ENCODE results near the gene NPR1.
A peak's percentile ranks its signal among the peaks of the same experiment; 100 is the strongest.
"Not testable (repeated sequence)": the region's sequence is repeated elsewhere in the genome, so short reads cannot be mapped to it uniquely, and the experiment has no call there.

Gene NPR1

DNA sequence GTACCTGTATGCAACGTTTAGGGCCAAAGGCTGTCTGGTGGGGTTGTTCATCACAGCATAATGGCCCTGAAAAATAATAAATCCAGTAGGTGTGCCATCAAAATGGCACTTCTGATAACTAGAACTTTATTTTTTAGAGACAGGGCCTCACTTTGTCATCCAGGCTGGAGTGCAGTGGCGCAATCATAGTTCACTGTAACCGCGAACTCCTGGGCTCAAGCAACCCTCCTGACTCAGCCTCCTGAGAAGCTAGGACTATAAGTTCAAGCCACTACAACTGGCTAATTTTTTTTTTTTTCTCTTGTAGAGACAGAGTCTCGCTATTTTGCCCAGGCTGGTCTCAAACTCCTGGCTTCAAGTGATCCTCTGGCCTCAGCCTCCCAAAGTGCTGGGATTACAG, 15.3 kb upstream of the NPR1 start:
- TF ChIP-seq ZNF654 (tag by site-specific recombination; IDR thresholded peaks at IDR 0.05; ENCODE audit: low read depth) (no peak), ZNF664 (tag by site-specific recombination; IDR thresholded peaks at IDR 0.05) (no peak), ZNF76 (tag by site-specific recombination; IDR thresholded peaks at IDR 0.05; ENCODE audit: borderline replicate concordance, low read depth) (no peak), ZNF558 (tag by site-specific recombination; IDR thresholded peaks at IDR 0.05) (no peak)
- TF ChIP-seq, protein P1, sequence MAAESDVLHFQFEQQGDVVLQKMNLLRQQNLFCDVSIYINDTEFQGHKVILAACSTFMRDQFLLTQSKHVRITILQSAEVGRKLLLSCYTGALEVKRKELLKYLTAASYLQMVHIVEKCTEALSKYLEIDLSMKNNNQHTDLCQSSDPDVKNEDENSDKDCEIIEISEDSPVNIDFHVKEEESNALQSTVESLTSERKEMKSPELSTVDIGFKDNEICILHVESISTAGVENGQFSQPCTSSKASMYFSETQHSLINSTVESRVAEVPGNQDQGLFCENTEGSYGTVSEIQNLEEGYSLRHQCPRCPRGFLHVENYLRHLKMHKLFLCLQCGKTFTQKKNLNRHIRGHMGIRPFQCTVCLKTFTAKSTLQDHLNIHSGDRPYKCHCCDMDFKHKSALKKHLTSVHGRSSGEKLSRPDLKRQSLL (tag by site-specific recombination; IDR thresholded peaks at IDR 0.05) = peak; percentile 20; the same call in 1 of the 2 replicates

DNA sequence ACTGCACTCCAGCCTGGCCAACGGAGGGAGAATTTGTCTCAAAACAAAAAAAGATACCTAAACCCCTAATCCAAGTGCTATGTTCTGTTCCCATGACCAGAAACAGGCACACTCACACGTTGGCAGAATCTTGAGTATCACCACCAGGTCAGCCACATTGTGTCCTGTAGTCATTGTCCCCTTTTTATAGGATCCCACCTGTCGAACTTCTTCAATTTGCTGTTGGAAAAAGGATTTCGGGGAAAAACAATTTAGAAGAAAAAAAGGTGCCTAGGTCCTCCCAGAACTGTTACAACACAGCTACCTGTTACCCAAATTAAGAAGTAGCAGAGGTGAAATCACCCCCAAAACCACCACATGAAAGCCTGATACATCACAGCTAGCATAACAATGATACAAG, 11.0 kb upstream of the NPR1 start:
- Histone ChIP-seq H3K4me1 (ENCODE audit: control insufficient read depth, insufficient read depth, low read length) (no peaks in the 10 kb centered on the region), H3K27ac (ENCODE audit: extremely low read depth, low read depth, low read length) (no peak overlapping the region), H3K9me3 (ENCODE audit: control insufficient read depth, insufficient read depth, low read depth, low read length) (no peaks in the 10 kb centered on the region), H3K4me3 (ENCODE audit: low read depth, low read length) (no peak overlapping the region), H3K36me3 (ENCODE audit: control insufficient read depth in 2 of 2, insufficient read depth in 1 of 2, low read length in 2 of 2) (peaks cover 66 to 79% of the 10 kb centered on the region in 2 experiments)
- peak; percentile 80 for TF ChIP-seq SCRT2 (tag by site-specific recombination; IDR thresholded peaks at IDR 0.05)
- peak; percentile 74; the same call in 1 of the 2 replicates for TF ChIP-seq SCRT1 (tag by site-specific recombination; IDR thresholded peaks at IDR 0.05; ENCODE audit: borderline replicate concordance)
- no peak for TF ChIP-seq ZNF133 (tag by site-specific recombination; IDR thresholded peaks at IDR 0.05)
- ChIA-PET CTCF (interaction anchor here (1.0 to 1.4 kb wide), 3 partner anchors 40 to 157 kb away, joined by 3 to 6 read pairs (median 3); partner anchors contain the start of genes S100A1 and S100A13), POLR2A (interaction anchor here (0.5 to 1.6 kb wide), 4 partner anchors 15 to 60 kb away, joined by 3 to 11 read pairs (median 4); partner anchors contain the start of gene INTS3)

More for the DNA sequence above, 15.3 kb upstream of the NPR1 start:
- H3K4me3 ChIP-seq (ENCODE audit: low read depth, low read length) = no peak overlapping the region
- ChIA-PET POLR2A (no interaction called here), CTCF (interaction anchor here (0.6 kb wide), 1 partner anchor 133 kb away, joined by 3 read pairs; no protein-coding TSS in a partner anchor)
- H3K36me3 ChIP-seq (ENCODE audit: control insufficient read depth in 2 of 2, insufficient read depth in 1 of 2, low read length in 2 of 2) = peaks cover 69 to 88% of the 10 kb centered on the region in 2 experiments
- 0 out of 2 replicates have a peak, but pooled peaks cover under 1% of the 10 kb centered on the region for H3K4me1 ChIP-seq (ENCODE audit: control insufficient read depth, insufficient read depth, low read length)
- no peak overlapping the region for H3K27ac ChIP-seq (ENCODE audit: extremely low read depth, low read depth, low read length)
- no peaks in the 10 kb centered on the region for H3K9me3 ChIP-seq (ENCODE audit: control insufficient read depth, insufficient read depth, low read depth, low read length)

DNA sequence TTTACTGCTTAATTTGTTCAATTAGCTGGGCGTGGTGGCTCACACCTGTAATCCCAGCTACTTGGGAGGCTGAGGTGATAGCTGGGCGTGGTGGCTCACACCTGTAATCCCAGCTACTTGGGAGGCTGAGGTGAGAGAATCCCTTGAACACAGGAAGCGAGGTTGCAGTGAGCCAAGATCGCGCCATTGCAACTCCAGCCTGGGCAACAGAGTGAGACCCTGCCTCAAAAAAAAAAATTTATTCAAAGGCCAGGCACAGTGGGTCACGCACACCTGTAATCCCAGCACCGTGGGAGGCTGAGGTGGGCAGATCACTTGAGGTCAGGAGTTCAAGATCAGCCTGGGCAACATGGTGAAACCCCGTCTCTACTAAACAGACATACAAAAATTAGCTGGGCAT, 9.8 kb upstream of the NPR1 start:
- POLR2A ChIA-PET; H3K9me3 ChIP-seq (ENCODE audit: control insufficient read depth, insufficient read depth, low read depth, low read length); H3K27ac ChIP-seq (ENCODE audit: extremely low read depth, low read depth, low read length); H3K4me3 ChIP-seq (ENCODE audit: low read depth, low read length); H3K4me1 ChIP-seq (ENCODE audit: control insufficient read depth, insufficient read depth, low read length): not testable (repeated sequence)
- peak; percentile 61 for TF ChIP-seq ZNF121 (tag by site-specific recombination; IDR thresholded peaks at IDR 0.05)
- peaks cover 59 to 67% of the 10 kb centered on the region in 2 experiments for H3K36me3 ChIP-seq (ENCODE audit: control insufficient read depth in 2 of 2, insufficient read depth in 1 of 2, low read length in 2 of 2)
- CTCF ChIA-PET = interaction anchor here (0.6 to 1.2 kb wide), 5 partner anchors 10 to 604 kb away, joined by 3 read pairs; partner anchors contain the start of genes S100A1, S100A13 and SNAPIN

DNA sequence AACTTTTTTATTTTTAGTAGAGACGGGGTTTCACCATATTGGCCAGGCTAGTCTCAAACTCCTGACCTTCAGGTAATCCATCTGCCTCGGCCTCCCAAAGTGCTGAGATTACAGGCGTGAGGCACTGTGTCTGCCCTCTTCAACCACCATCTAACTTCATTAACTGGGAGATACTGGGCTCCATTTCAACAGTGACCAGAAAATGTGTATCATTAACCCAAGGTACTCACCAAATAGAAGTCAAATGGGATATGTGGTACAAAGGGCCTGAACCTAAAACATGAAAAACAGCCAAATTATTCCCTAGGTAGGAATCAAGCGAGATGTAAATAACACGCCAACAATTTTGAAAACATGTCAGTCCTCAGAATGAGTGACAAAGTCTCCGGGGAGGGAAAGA, 8.9 kb upstream of the NPR1 start:
- ChIA-PET POLR2A (no interaction called here), CTCF (no interaction called here)
- Histone ChIP-seq H3K4me1 (ENCODE audit: control insufficient read depth, insufficient read depth, low read length) (no peaks in the 10 kb centered on the region), H3K36me3 (ENCODE audit: control insufficient read depth in 2 of 2, insufficient read depth in 1 of 2, low read length in 2 of 2) (peaks cover 50 to 57% of the 10 kb centered on the region in 2 experiments), H3K4me3 (ENCODE audit: low read depth, low read length) (peak overlapping the region; percentile 85), H3K9me3 (ENCODE audit: control insufficient read depth, insufficient read depth, low read depth, low read length) (no peaks in the 10 kb centered on the region), H3K27ac (ENCODE audit: extremely low read depth, low read depth, low read length) (no peak overlapping the region; the same call in 1 of the 2 replicates)
- no peak for TF ChIP-seq ZNF677 (tag by site-specific recombination; IDR thresholded peaks at IDR 0.05)
- no peak for TF ChIP-seq ZNF76 (tag by site-specific recombination; IDR thresholded peaks at IDR 0.05; ENCODE audit: borderline replicate concordance, low read depth)
- no peak for TF ChIP-seq ZNF626 (tag by site-specific recombination; IDR thresholded peaks at IDR 0.05)
- TF ChIP-seq ZNF837 (tag by site-specific recombination; IDR thresholded peaks at IDR 0.05) = no peak
- TF ChIP-seq ZNF560 (tag by site-specific recombination; IDR thresholded peaks at IDR 0.05; ENCODE audit: borderline replicate concordance) = no peak
- TF ChIP-seq ZFP37 (tag by site-specific recombination; IDR thresholded peaks at IDR 0.05) = no peak
- TF ChIP-seq ZNF239 (tag by site-specific recombination; IDR thresholded peaks at IDR 0.05) = no peak
- TF ChIP-seq, protein P2, sequence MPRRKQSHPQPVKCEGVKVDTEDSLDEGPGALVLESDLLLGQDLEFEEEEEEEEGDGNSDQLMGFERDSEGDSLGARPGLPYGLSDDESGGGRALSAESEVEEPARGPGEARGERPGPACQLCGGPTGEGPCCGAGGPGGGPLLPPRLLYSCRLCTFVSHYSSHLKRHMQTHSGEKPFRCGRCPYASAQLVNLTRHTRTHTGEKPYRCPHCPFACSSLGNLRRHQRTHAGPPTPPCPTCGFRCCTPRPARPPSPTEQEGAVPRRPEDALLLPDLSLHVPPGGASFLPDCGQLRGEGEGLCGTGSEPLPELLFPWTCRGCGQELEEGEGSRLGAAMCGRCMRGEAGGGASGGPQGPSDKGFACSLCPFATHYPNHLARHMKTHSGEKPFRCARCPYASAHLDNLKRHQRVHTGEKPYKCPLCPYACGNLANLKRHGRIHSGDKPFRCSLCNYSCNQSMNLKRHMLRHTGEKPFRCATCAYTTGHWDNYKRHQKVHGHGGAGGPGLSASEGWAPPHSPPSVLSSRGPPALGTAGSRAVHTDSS (tag by site-specific recombination; IDR thresholded peaks at IDR 0.05) = no peak
- TF ChIP-seq FEZF1 (tag by site-specific recombination; IDR thresholded peaks at IDR 0.05) = no peak
- TF ChIP-seq, protein P3, sequence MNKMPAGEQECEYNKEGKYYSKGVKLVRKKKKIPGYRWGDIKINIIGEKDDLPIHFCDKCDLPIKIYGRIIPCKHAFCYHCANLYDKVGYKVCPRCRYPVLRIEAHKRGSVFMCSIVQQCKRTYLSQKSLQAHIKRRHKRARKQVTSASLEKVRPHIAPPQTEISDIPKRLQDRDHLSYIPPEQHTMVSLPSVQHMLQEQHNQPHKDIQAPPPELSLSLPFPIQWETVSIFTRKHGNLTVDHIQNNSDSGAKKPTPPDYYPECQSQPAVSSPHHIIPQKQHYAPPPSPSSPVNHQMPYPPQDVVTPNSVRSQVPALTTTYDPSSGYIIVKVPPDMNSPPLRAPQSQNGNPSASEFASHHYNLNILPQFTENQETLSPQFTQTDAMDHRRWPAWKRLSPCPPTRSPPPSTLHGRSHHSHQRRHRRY (tag by site-specific recombination; IDR thresholded peaks at IDR 0.05) = no peak
- TF ChIP-seq, protein P4, sequence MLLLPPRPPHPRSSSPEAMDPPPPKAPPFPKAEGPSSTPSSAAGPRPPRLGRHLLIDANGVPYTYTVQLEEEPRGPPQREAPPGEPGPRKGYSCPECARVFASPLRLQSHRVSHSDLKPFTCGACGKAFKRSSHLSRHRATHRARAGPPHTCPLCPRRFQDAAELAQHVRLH (tag by site-specific recombination; IDR thresholded peaks at IDR 0.05) = no peak
- no peak for TF ChIP-seq ZNF146 (tag by site-specific recombination; IDR thresholded peaks at IDR 0.05)
- TF ChIP-seq, protein P5, sequence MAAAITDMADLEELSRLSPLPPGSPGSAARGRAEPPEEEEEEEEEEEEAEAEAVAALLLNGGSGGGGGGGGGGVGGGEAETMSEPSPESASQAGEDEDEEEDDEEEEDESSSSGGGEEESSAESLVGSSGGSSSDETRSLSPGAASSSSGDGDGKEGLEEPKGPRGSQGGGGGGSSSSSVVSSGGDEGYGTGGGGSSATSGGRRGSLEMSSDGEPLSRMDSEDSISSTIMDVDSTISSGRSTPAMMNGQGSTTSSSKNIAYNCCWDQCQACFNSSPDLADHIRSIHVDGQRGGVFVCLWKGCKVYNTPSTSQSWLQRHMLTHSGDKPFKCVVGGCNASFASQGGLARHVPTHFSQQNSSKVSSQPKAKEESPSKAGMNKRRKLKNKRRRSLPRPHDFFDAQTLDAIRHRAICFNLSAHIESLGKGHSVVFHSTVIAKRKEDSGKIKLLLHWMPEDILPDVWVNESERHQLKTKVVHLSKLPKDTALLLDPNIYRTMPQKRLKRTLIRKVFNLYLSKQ (tag by site-specific recombination; IDR thresholded peaks at IDR 0.05; ENCODE audit: borderline replicate concordance) = no peak
- no peak for TF ChIP-seq KLF7 (tag by site-specific recombination; IDR thresholded peaks at IDR 0.05; ENCODE audit: borderline replicate concordance)
- no peak for TF ChIP-seq ZNF670 (tag by site-specific recombination; IDR thresholded peaks at IDR 0.05; ENCODE audit: low read depth)

All from HEK293 (cell line).